HG02943 (cell line): ENCODE data around the gene SUCLG2.
A peak's percentile ranks its signal among the peaks of the same experiment; 100 is the strongest.

Source experiments
- ATAC-seq: cut with Tn5 transposase; IDR thresholded peaks from one replicate; pipeline ENCODE4 v1.9.1; 2021; ENCODE audit warnings: mild to moderate bottlenecking, low read depth, moderate library complexity; ENCODE audit not compliant: unreplicated experiment

SUCLG2 gene

DNA sequence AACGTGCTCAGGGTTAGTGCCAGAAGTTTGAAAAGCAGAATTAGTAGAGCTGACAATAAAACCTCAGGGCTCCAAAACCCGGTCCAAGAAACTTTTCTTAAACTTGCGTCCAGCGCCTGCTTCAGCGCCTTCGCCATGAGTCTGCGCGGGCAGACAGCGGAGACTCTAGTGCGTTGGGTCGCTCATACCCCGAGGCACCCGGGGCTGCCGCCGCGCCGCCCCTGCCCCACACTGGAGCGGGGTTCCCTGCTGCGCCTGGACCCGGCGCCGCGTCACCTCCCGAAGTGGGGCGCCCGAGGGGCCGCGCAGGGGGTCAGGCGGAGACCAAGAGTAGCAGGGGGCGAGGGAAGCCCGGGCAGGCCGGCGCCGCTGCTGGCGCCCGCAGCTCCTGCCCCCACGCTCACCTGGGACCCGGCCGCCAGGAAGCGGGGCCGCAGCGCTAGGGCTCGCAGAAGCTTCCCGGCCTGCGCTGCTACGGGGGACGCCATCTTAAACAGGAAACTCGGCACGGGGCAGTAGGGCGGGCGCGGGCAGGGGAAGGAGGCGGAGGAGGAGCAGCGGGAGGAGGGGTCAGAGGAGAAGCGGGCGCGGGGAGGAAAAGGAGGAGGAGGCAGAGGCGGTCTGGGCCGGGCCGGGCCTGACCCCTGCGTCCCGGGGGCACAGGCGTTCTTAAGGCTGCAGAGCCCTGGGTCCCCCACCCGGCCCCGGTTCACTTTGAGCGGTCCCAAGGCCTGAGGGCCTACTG lies at the start of gene SUCLG2:
Gene SUCLG2 (minus strand): TSS at position 514 of the 745 bp plus-strand sequence. CDS start 26 bp downstream, at position 488.
- ATAC-seq = peak; percentile 64

DNA sequence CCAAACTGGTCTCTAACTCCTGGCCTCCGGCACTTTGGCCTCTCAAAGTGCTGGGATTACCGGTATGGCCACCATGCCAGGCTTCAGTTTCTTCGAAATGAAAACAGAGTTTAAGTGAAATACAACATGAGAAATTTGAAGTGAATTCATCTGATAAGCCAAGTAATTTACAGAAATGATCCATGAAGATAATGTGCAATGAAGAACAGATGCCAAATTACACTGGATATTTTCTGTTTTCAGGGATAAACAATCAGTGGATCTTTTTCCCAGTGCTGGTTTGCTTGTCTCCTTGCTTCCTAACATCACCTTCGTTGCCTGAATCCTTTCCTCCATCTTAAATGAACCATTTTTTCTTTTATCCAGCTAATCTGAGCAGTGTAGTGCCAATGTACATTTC lies 46.2 kb upstream of the SUCLG2 start:
- ATAC-seq = no peak

- no peak for ATAC-seq
Measured at GRCh38 chr3:67699882-67700281, 45.5 kb upstream of the SUCLG2 start.

- ATAC-seq = no peak
Measured at GRCh38 chr3:67692621-67693020, 38.2 kb upstream of the SUCLG2 start.

DNA sequence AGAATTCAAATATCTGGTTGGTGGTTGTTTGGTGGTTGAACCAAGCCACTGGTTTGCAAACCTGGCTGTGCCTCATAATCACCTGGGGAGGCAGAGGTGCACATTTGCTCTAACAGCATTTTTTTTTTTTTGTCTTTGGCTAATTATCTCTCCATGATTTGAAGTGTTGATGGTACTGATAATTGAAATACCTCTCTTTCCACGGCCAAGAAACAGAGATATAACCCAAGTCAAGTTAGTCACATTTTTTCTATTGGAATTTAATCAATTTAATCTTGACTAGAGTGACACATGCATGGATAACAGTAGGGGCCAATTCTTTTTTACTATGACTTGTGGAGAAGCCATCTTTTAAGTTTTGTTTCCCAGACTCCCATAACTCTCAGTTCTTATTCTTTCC lies 37.5 kb upstream of the SUCLG2 start:
- ATAC-seq = no peak

DNA sequence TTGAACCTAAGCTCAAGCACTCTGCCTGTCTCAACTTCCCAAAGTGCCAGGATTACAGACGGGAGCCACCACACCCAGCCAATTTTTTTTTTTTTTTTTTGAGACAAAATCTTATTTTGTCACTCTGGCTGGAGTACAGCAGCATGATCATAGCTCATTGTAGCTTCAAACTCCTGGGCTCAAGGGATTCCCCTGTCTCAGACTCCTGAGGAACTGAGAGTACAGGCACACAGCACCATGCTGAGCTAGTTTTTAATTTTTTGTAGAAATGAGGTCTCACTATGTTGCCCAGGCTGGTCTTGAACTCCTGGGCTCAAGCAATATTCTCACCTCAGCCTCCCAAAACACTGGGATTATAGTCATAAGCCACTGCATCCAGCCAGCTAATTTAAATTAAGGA lies 36.8 kb upstream of the SUCLG2 start:
- ATAC-seq = no peak

GRCh38 chr3:67689806-67690205 lies 35.4 kb upstream of the SUCLG2 start:
- no peak for ATAC-seq

GRCh38 chr3:67688231-67688630 lies 33.8 kb upstream of the SUCLG2 start:
- ATAC-seq = no peak

DNA sequence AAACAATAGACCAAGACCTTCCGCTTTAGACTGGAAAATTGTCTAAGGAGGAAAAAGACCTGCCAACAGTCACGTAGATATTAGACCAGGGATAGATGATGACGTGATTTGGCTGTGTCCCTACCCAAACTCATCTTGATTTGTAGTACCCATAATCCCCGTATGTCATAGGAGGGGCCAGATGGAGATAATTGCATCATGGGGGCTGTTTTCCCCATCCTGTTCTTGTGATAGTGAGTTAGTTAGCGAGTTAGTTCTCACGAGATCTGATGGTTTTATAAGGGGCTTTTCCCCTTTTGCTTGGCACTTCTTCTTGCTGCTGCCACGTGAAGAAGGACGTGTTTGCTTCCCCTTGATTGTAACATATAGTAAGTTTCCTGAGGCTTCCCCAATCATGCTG lies 31.7 kb upstream of the SUCLG2 start:
- ATAC-seq = peak; percentile 10

DNA sequence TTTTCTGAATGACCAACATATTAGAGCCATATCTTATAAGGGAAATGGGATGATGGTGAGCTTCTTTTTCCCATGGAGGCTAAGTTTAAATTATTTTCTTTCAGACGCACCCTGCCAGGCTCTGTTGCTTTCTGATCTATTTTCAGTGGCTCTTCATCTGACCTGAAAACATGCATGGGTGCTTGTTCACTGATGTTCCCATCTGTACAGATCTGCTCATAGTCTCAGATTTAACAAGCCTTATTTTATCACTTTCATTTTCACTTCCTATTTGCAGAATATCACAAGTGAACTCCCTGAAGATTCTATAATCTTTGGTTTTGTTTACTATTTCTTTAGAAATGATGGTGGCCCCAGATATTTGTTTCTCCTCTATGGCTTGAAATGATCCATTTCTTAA lies 31.1 kb upstream of the SUCLG2 start:
- peak; percentile 98 for ATAC-seq

GRCh38 chr3:67684211-67684610 lies 29.8 kb upstream of the SUCLG2 start:
- no peak for ATAC-seq

- ATAC-seq = no peak
Measured at GRCh38 chr3:67683522-67683921, 29.1 kb upstream of the SUCLG2 start.

GRCh38 chr3:67678665-67679064 lies 24.3 kb upstream of the SUCLG2 start:
- no peak for ATAC-seq

DNA sequence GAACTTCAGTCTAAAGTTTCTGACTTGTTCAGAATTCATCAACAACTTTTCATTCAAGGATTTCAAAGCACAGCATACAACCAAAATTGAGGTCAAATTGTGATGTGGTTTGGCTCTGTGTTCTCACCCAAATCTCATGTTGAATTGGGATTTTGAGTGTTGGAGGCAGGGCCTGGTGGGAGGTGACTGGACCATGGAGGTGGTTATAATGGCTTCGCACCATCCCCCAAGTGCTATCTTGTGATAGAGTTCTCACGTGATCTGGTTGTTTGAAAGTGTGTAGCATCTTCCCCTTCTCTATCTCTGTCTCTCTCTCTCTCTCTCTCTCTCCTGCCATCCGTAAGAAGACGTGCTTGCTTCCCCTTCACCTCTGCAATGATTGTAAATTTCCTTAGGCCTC lies 19.6 kb upstream of the SUCLG2 start:
- ATAC-seq = no peak

- no peak for ATAC-seq
Measured at GRCh38 chr3:67662733-67663132, 8.3 kb upstream of the SUCLG2 start.

GRCh38 chr3:67661089-67661488 lies 6.7 kb upstream of the SUCLG2 start:
- no peak for ATAC-seq

DNA sequence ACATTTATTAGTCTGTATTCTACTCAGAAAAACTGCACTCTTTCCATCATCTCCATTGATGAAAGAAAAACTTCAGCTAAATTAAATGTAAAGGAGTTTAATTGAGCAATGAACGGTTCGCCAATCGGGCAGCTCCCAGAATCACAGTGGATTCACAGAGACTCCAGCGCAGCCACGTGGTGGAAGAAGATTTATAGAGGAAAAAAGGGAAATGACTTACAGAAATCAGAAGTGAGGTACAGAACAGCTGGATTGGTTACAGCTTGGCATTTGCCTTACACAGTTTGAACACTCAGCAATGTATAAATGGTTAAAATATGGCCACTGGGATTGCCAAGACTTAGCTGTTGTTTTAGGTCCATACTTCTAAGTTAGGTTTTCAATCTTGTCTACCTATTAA lies 2.8 kb upstream of the SUCLG2 start:
- ATAC-seq = no peak

DNA sequence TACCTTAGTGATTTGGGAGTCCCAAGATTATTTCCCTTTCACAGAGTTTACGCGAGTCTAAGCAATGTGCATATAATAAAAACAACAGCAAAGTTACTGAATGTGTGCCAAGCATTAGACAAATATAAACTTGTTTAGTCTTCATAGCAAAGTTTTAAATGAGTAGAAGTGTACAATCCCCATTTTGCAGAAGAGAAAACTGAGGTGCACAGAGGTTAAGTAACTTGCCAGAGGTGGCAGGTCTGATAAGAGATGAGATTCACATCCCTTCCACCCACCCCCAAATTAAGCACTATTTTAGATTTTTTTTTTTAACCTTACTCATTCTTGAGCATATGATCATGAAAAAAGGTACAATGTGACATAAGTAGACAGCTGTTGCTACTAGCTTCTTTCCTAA lies 2.2 kb upstream of the SUCLG2 start:
- no peak for ATAC-seq

GRCh38 chr3:67655364-67656121 lies 1.1 kb upstream of the SUCLG2 start:
- peak; percentile 50 for ATAC-seq

GRCh38 chr3:67654844-67655177 lies 399 bp upstream of the SUCLG2 start:
- ATAC-seq = no peak

- ATAC-seq = peak; percentile 25
Measured at GRCh38 chr3:67653425-67654098, 850 bp downstream of the SUCLG2 start.

DNA sequence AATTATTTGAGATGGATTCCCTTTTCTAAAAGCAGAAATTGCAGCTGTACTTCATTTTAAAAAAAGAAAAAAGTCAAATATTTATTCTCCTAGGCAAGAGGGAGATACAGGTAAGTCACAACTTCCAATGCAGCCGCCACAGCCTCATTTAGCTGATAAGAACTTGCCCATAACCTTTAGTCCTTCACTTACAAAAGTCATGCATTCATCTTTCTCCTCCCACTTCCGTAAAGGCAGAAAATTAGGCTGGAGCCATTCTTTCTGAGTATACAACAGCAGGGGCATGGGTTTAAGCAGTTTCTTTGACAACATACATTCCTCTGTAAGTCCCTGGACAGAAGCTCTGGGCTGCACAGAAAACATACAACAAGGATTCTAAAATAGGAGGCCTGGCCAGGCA lies 4.3 kb downstream of the SUCLG2 start:
- no peak for ATAC-seq
